ENCODE results near the gene GRK1.

The GRK1 gene

GRCh38 chr13:113632706-113633484 is 34.1 kb upstream of the GRK1 start:
- DNase-seq (ENCODE audit: low read depth), result no peak

GRCh38 chr13:113633485-113633873 is 33.5 kb upstream of the GRK1 start:
- DNase-seq (ENCODE audit: low read depth), result no peak

GRCh38 chr13:113634279-113635047 is 32.6 kb upstream of the GRK1 start:
- DNase-seq (ENCODE audit: low read depth), result no peak

DNA sequence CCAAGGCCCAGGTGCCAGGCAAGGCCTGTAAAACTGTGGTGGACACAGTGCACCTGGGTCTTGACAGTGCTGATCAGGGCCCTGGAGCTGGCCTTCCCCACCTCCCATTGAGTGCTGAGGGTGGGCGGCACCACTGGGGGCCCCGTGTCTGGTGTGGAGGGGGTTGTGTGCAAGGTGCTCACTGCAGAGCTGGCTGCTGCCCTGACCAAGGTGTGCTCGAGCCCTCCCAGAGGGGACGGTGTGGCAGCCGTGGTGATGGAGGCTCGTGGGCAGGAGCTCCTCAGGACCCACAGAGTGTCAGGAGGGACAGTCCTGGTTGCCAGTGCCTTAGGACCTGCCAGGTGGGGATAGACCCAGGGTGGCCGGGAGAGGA is 32.0 kb upstream of the GRK1 start:
- no peak for DNase-seq (ENCODE audit: low read depth)

DNA sequence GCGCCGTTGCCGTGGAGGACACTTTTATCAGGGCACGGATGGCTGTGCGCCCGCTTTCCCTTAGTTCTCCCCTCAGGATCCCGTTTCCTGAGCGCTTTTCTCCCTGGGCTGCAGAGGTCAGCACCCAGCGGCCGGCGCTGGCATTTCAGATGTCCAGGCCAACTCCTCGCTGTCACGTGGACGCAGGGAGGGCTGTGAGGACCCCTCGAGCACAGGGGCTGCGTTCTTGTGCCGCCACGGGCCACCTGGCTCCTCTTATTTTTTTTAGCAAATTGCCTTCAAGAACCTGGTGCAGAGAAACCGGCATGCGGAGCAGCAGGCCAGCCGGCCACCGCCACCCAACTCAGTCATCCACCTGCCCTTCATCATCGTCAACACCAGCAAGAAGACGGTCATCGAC is 31.3 kb upstream of the GRK1 start:
- no peak for DNase-seq (ENCODE audit: low read depth)

- no peak for DNase-seq (ENCODE audit: low read depth)
Observed at GRCh38 chr13:113636266-113636963, 30.6 kb upstream of the GRK1 start.

DNA sequence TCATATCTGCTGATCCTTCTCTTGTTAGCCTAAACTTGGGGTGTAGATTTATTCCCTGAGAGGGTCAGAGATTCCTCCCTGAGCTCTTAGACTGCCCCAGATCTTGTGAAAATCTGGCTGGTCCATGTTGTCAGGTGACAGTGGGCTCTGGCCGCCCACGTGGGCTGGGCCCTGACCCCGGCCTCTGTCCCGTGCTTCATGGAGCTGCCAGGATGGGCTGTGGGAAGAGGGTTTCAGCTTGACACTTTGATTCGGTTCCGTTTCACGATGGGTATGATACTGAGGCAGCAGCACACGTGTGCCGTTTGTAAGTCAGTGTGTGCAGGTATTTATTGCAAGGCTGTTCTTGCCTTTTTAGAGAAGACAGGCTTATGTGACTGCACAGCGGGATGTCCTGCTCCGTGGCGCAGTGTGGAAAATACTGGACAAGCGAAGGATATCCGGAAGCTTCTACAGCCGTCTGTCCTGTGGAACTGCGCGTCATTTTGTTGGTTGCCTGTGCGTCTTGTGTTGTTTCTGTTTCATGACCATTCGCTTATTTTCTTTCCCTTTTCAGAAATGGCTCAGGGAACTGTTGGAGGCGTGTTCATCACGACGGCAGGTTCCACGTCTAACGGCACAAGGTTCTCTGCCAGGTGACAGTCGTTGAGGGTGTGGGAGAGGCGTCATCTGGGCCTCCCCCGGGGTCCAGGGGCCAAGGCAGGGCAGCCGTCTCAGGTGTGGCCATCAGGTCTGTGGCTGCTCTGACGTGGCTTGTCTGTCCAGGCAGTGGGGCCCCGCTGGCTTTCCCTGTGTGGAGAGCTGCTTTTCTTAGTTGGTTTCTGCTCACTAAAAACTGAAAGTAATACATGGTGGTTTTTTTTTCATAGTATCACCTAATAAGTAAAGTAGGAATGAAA is 29.5 kb upstream of the GRK1 start:
- DNase-seq (ENCODE audit: low read depth), result no peak

- DNase-seq (ENCODE audit: low read depth), result no peak
Observed at GRCh38 chr13:113638173-113638746, 28.8 kb upstream of the GRK1 start.

- no peak for DNase-seq (ENCODE audit: low read depth)
Observed at GRCh38 chr13:113638806-113639205, 28.2 kb upstream of the GRK1 start.

DNA sequence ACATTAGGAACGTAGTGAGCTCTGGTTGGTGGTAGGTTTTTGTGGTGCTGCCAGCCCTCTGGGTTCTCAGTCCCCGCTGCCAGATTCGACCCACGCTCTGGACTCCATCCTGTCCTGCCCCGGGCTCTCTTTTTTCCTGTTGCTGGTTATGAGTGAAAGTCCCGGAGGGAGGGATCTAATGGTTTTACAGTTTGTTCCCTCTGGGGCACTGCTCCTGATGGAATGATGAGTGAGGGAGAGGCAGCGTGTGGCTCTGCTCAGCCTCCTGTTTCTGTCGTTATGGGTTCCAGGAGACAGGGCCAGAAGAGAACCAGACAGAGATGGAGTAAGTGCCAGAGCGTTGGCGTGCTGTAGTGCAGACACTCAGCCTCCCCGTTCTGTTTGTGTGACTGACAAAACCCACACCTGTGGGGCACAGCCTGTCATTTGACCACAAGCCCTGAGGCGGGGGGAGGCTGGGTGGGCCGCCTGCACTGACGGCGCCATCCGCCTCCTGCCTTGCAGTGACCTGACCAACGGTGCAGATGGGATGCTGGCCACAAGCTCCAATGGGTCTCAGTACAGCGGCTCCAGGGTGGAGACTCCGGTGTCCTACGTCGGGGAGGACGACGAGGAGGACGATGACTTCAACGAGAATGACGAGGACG is 27.3 kb upstream of the GRK1 start:
- DNase-seq (ENCODE audit: low read depth), result no peak

DNA sequence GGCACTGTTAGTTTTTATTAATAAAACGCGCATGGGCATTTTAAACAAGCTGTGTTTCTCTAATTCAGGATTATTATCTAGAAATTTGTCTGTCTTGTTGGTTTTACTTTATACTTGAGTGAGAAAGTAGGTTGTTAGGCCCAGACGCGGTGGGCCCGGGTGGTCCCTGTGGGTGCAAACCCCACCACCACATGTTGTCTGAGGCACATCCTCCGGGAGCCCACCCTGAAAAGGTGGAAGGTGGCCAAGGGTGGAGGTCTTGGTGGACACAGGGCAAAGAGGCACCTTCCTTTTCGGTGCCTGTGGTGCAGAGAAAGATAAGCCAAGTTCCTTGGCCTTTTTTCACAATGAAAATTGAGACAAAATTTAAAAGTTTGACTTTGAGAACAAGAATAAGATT is 25.6 kb upstream of the GRK1 start:
- DNase-seq (ENCODE audit: low read depth), result no peak

DNA sequence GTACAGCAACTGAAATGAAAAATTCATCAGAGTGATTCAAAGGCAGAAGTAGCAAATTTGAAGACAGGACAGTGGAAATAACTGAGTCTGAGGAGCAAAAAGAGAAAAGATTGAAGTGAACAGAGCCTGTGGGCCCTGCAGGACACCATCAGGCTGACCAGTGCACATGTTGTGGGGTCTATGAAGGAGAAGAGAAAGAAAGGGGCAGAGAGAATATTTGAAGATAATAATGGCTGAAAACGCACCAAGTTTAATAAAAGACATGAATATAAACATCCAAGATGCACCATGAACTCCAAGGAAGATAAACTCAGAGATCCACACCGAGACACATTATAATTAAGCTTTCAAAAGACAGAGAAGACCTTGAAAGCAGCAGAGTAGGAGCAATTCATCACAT is 24.5 kb upstream of the GRK1 start:
- DNase-seq (ENCODE audit: low read depth), result no peak

DNA sequence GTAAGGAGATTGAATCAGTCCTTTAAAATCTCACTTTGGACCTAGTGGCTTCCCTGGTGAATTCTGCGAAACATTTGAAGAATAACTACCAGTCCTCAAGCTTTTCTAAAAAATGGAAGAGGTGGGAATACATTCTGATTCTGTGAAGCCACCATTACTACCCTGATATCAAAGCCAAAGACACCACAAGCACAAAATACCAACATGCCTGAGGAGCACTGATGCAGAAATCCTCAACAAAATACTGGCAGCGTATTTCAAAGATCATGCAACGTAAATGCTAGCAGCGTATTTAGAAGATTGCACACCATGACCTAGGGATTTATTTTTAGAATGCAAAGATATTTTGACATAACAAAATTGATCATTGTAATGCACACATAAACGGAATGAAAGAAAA is 23.4 kb upstream of the GRK1 start:
- no peak for DNase-seq (ENCODE audit: low read depth)

DNA sequence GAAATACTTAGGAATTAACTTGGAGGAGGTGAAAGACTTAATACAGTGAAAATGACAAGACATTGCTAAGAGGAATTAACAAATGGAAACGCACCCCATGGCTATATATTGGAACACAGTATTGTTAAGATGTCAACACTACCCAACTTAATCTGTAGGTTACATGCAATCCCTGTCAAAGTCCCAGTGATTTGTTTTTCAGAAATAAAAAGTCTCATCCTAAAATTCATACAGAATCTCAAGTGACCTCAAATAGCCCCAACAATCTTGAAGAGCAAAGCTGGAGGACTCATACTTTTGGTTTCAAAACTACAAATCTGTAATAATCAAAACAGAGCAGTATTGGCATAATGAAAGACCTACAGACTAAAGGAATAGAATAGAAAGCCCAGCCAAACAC is 22.2 kb upstream of the GRK1 start:
- DNase-seq (ENCODE audit: low read depth), result no peak

GRCh38 chr13:113645329-113645728 is 21.7 kb upstream of the GRK1 start:
- no peak for DNase-seq (ENCODE audit: low read depth)

GRCh38 chr13:113646376-113646775 is 20.6 kb upstream of the GRK1 start:
- DNase-seq (ENCODE audit: low read depth), result no peak

- DNase-seq (ENCODE audit: low read depth), result no peak
Observed at GRCh38 chr13:113646921-113647340, 20.1 kb upstream of the GRK1 start.

DNA sequence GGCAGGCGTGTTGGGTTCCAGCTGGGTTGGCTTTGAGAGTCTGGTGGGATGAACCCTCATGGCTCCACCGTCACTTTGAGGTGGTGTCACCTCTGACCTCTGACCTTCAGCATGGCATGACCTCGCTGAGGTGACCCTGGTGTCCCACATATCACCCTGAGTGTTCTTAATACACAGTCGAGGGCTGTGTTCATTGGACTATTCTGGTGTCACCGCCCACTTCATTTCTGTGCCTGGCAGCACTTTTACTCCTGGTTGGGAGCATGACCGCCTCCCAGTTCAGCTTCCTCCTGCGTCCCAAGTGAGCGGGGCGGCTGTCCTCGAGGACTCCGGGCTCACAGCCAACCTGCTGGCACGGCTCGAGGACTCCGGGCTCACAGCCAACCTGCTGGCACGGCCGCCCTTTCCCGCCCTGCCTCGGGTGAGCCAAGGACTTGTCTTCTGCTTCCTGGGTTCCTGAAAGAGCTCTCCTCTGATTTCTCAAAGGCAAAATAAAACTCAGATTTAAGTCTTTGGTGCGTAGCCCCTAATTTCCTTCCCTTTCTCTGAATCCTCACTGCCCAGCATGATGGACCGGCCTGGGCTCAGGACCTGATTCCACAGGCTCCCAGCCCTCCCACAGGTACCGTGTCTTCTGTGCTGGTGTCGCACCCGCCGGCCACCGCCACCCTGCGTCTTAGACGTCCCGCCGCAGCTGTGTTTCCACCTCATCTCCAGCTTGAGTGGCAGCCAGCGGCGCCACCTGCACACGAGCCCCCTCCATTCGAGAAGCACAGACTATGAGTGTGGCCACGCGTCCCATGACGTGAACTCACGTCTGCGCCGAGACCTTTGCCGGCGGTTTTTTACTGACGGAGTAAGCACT is 19.4 kb upstream of the GRK1 start:
- DNase-seq (ENCODE audit: low read depth), result no peak

- no peak for DNase-seq (ENCODE audit: low read depth)
Observed at GRCh38 chr13:113648216-113648610, 18.8 kb upstream of the GRK1 start.

- no peak for DNase-seq (ENCODE audit: low read depth)
Observed at GRCh38 chr13:113649212-113649611, 17.8 kb upstream of the GRK1 start.

Data from HS-5 (cell line).